GM12874 (cell line): ENCODE data around the gene IRF9.

Source experiments
- CTCF ChIP-seq: IDR thresholded peaks from 2 replicates; pipeline ENCODE4 v1.5.1; 2011; ENCODE audit warnings: low read depth, mild to moderate bottlenecking, control low read depth, low read length, moderate library complexity; ENCODE audit not compliant: insufficient read depth

The IRF9 gene

GRCh38 chr14:24176599-24176998 is 15.5 kb downstream of the IRF9 start:
- no peak for TF ChIP-seq CTCF

- TF ChIP-seq CTCF, result no peak
Measured at GRCh38 chr14:24177041-24177825, 16.2 kb downstream of the IRF9 start.

GRCh38 chr14:24177891-24178290 is 16.8 kb downstream of the IRF9 start:
- no peak for TF ChIP-seq CTCF

- no peak for TF ChIP-seq CTCF
Measured at GRCh38 chr14:24178399-24179178, 17.5 kb downstream of the IRF9 start.

- no peak for TF ChIP-seq CTCF
Measured at GRCh38 chr14:24179294-24179960, 18.4 kb downstream of the IRF9 start.

GRCh38 chr14:24179961-24180796 is 19.1 kb downstream of the IRF9 start:
- no peak for TF ChIP-seq CTCF
